DOHH2 (cell line): ENCODE results near the gene OR56A5.
A peak's percentile ranks its signal among the peaks of the same experiment; 100 is the strongest.

Experiments used
- H3F3A ChIP-seq: fragments of 200-600 bp; sonication (generic), shearing (Covaris generic); 2 replicates; pipeline ENCODE4 v1.6.0; 2016; ENCODE audit warnings: antibody characterized with exemption, mild to moderate bottlenecking; ENCODE audit not compliant: control insufficient read depth, insufficient read depth
- H3K27ac ChIP-seq: fragments of 200-600 bp; sonication (generic); 2 replicates; pipeline ENCODE4 v1.5.1; 2014; ENCODE audit warnings: low read depth, mild to moderate bottlenecking, low read length, moderate library complexity
- H3K27me3 ChIP-seq: fragments of 200-600 bp; sonication (generic); 2 replicates; pipeline ENCODE4 v1.6.1; 2014; ENCODE audit warnings: mild to moderate bottlenecking, low read length, mixed read lengths; ENCODE audit not compliant: control insufficient read depth
- H3K36me3 ChIP-seq: fragments of 200-600 bp; sonication (generic); 2 replicates; pipeline ENCODE4 v1.6.1; 2014; ENCODE audit warnings: mild to moderate bottlenecking, low read length, moderate library complexity, mixed read lengths; ENCODE audit not compliant: control insufficient read depth
- H3K4me1 ChIP-seq: fragments of 200-600 bp; sonication (generic); 2 replicates; pipeline ENCODE4 v1.6.1; 2014; ENCODE audit warnings: mild to moderate bottlenecking, low read length, mixed read lengths; ENCODE audit not compliant: control insufficient read depth
- H3K4me2 ChIP-seq: fragments of 200-600 bp; sonication (generic); 2 replicates; pipeline ENCODE4 v1.6.0; 2014; ENCODE audit warnings: mild to moderate bottlenecking, low read length, moderate library complexity
- H3K4me3 ChIP-seq: fragments of 200-600 bp; sonication (generic); 2 replicates; pipeline ENCODE4 v1.5.1; 2014; ENCODE audit warnings: mild to moderate bottlenecking, low read length, mixed read lengths
- H3K79me2 ChIP-seq: fragments of 200-600 bp; sonication (generic); 2 replicates; pipeline ENCODE4 v1.6.1; 2014; ENCODE audit warnings: mild to moderate bottlenecking, low read length, mixed read lengths; ENCODE audit not compliant: control insufficient read depth
- H3K9me2 ChIP-seq: fragments of 200-600 bp; sonication (generic); replicated peaks from 2 replicates; pipeline ENCODE4 v1.6.1; 2014; ENCODE audit warnings: mild to moderate bottlenecking, low read length, mixed read lengths; ENCODE audit not compliant: control insufficient read depth
- H3K9me3 ChIP-seq: fragments of 200-600 bp; sonication (generic); 2 replicates; pipeline ENCODE4 v1.6.1; 2014; ENCODE audit warnings: antibody characterized with exemption, low read length, mixed read lengths; ENCODE audit not compliant: control insufficient read depth, insufficient read depth
- H4K20me1 ChIP-seq: fragments of 200-600 bp; sonication (generic); 2 replicates; pipeline ENCODE4 v1.6.0; 2014; ENCODE audit warnings: low read depth, mild to moderate bottlenecking, antibody characterized with exemption, low read length, moderate library complexity; ENCODE audit not compliant: control insufficient read depth, insufficient read depth
- CTCF ChIP-seq: fragments of 200-600 bp; sonication (generic); IDR thresholded peaks from one replicate; pipeline ENCODE4 v1.5.1; 2014; ENCODE audit warnings: antibody characterized with exemption, mild to moderate bottlenecking, low read depth, low read length; ENCODE audit not compliant: poor library complexity, severe bottlenecking
- EZH2phosphoT487 ChIP-seq: fragments of 200-600 bp; sonication (generic); IDR thresholded peaks from 2 replicates; pipeline ENCODE4 v1.6.1; 2017; ENCODE audit warnings: borderline replicate concordance, mild to moderate bottlenecking, antibody characterized with exemption, low read length, moderate library complexity, mixed read lengths

OR56A5 gene

GRCh38 chr11:5992604-5993251 is 24.4 kb upstream of the OR56A5 start:
- H3K27ac ChIP-seq, result no peak overlapping the region
- H3K4me1 ChIP-seq, result no peaks in the 10 kb centered on the region
- no peaks in the 10 kb centered on the region for H3K79me2 ChIP-seq
- H3F3A ChIP-seq, result no peaks in the 10 kb centered on the region
- no peaks in the 10 kb centered on the region for H3K36me3 ChIP-seq
- H3K9me3 ChIP-seq, result no peaks in the 10 kb centered on the region
- H4K20me1 ChIP-seq, result no peaks in the 10 kb centered on the region
- no peaks in the 10 kb centered on the region for H3K27me3 ChIP-seq
- H3K4me3 ChIP-seq, result no peak overlapping the region
- TF ChIP-seq EZH2phosphoT487 (no peak), CTCF (peak; percentile 69)
- no peak overlapping the region for H3K4me2 ChIP-seq
- no peaks in the 10 kb centered on the region for H3K9me2 ChIP-seq

GRCh38 chr11:5992150-5992549 is 23.9 kb upstream of the OR56A5 start:
- no peaks in the 10 kb centered on the region for H3K4me1 ChIP-seq
- no peaks in the 10 kb centered on the region for H3K27me3 ChIP-seq
- H3K27ac ChIP-seq, result no peak overlapping the region
- H3K4me2 ChIP-seq, result no peak overlapping the region
- TF ChIP-seq EZH2phosphoT487 (no peak), CTCF (no peak)
- H3K9me3 ChIP-seq, result no peaks in the 10 kb centered on the region
- no peaks in the 10 kb centered on the region for H3K9me2 ChIP-seq
- no peaks in the 10 kb centered on the region for H4K20me1 ChIP-seq
- no peaks in the 10 kb centered on the region for H3K79me2 ChIP-seq
- no peaks in the 10 kb centered on the region for H3K36me3 ChIP-seq
- H3F3A ChIP-seq, result no peaks in the 10 kb centered on the region
- H3K4me3 ChIP-seq, result no peak overlapping the region

- no peaks in the 10 kb centered on the region for H4K20me1 ChIP-seq
- no peak overlapping the region for H3K27ac ChIP-seq
- H3K4me1 ChIP-seq, result no peaks in the 10 kb centered on the region
- TF ChIP-seq CTCF (no peak), EZH2phosphoT487 (no peak)
- no peaks in the 10 kb centered on the region for H3K27me3 ChIP-seq
- no peak overlapping the region for H3K4me3 ChIP-seq
- H3K4me2 ChIP-seq, result no peak overlapping the region
- no peaks in the 10 kb centered on the region for H3K9me2 ChIP-seq
- no peaks in the 10 kb centered on the region for H3K36me3 ChIP-seq
- H3K79me2 ChIP-seq, result no peaks in the 10 kb centered on the region
- H3F3A ChIP-seq, result no peaks in the 10 kb centered on the region
- H3K9me3 ChIP-seq, result no peaks in the 10 kb centered on the region
These were observed 20.9 kb upstream of the OR56A5 start for GRCh38 chr11:5989203-5989602.

- H3K36me3 ChIP-seq, result no peaks in the 10 kb centered on the region
- no peaks in the 10 kb centered on the region for H3F3A ChIP-seq
- H3K4me2 ChIP-seq, result no peak within 1 kb of the TSS
- H3K9me2 ChIP-seq, result no peaks in the 10 kb centered on the region
- no peak within 1 kb of the TSS for H3K27ac ChIP-seq
- no peaks in the 10 kb centered on the region for H3K27me3 ChIP-seq
- TF ChIP-seq EZH2phosphoT487 (no peak), CTCF (no peak)
- H3K4me3 ChIP-seq, result no peak within 1 kb of the TSS
- no peaks in the 10 kb centered on the region for H4K20me1 ChIP-seq
- H3K79me2 ChIP-seq, result no peaks in the 10 kb centered on the region
- no peaks in the 10 kb centered on the region for H3K9me3 ChIP-seq
- H3K4me1 ChIP-seq, result no peaks in the 10 kb centered on the region
These were observed 18.6 kb upstream of the OR56A5 start, which contains the start of gene OR52L1 for GRCh38 chr11:5986885-5987284. Gene OR52L1, minus strand, starts transcription at chr11:5986985. Its CDS starts 55 bp downstream, at chr11:5986930.
